ENCODE data around the gene SLC26A3.

SLC26A3 gene

DNA sequence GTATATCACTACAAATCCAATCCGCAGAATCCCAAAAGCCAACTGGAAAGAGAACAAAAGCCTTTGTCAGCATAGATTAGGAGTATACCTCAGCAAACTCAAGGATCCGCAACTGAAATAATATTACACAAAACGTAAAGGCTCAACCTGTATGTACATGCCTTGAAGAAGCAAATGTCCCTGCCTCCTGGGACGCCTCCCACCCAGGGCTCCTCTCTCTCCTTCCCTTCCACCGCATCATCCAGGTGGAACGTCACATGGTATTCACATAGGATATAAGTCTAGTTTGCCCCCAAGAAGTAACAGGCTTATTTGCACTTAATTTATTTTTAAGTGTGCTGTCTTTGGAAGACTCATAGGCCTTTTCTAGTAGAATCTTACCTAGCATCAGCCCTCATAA, 13.4 kb downstream of the SLC26A3 start:
- no peak overlapping the region for H3K27ac Mint-ChIP-seq
- no peaks in the 10 kb centered on the region for H3K27me3 Mint-ChIP-seq
- H3K4me3 Mint-ChIP-seq = no peak overlapping the region
- H3K9me3 Mint-ChIP-seq = no peaks in the 10 kb centered on the region
- DNase-seq = no peak
- H3K4me1 Mint-ChIP-seq (ENCODE audit: low read depth) = peaks cover 24% of the 10 kb centered on the region
- H3K36me3 Mint-ChIP-seq (ENCODE audit: low read depth) = no peaks in the 10 kb centered on the region

- no peaks in the 10 kb centered on the region for H3K27me3 Mint-ChIP-seq
- H3K9me3 Mint-ChIP-seq = no peaks in the 10 kb centered on the region
- no peak for DNase-seq
- H3K4me3 Mint-ChIP-seq = no peak overlapping the region
- H3K27ac Mint-ChIP-seq = no peak overlapping the region
- H3K36me3 Mint-ChIP-seq (ENCODE audit: low read depth) = no peaks in the 10 kb centered on the region
- H3K4me1 Mint-ChIP-seq (ENCODE audit: low read depth) = peaks cover 24% of the 10 kb centered on the region
Observed at GRCh38 chr7:107788662-107789061, 14.4 kb downstream of the SLC26A3 start.

GRCh38 chr7:107788216-107788615, 14.8 kb downstream of the SLC26A3 start:
- H3K4me3 Mint-ChIP-seq = no peak overlapping the region
- no peak for DNase-seq
- no peak overlapping the region for H3K27ac Mint-ChIP-seq
- no peaks in the 10 kb centered on the region for H3K27me3 Mint-ChIP-seq
- peaks cover 24% of the 10 kb centered on the region for H3K4me1 Mint-ChIP-seq (ENCODE audit: low read depth)
- no peaks in the 10 kb centered on the region for H3K9me3 Mint-ChIP-seq
- no peaks in the 10 kb centered on the region for H3K36me3 Mint-ChIP-seq (ENCODE audit: low read depth)

DNA sequence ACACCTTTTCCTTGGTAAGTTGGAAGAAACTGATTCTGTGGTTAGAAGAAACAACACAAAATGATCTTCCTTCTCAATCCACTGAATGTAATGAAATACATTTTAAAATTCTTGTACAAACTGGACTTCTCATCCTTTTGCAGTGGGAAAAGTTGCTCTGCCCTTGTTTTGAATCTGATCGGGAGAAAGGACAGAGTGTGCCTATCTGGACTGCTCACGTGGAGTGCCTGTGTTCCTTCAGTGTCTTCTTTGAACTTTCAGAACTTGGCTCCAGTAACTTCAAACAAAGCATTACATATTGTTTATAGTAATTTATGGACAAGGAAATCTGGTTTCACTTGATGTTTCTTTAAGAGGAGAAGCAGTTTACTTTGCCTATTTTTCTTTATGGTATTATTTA, 17.1 kb downstream of the SLC26A3 start:
- no peaks in the 10 kb centered on the region for H3K9me3 Mint-ChIP-seq
- DNase-seq = no peak
- no peak overlapping the region for H3K27ac Mint-ChIP-seq
- H3K4me1 Mint-ChIP-seq (ENCODE audit: low read depth) = peaks cover 24% of the 10 kb centered on the region
- no peaks in the 10 kb centered on the region for H3K27me3 Mint-ChIP-seq
- no peak overlapping the region for H3K4me3 Mint-ChIP-seq
- H3K36me3 Mint-ChIP-seq (ENCODE audit: low read depth) = no peaks in the 10 kb centered on the region

DNA sequence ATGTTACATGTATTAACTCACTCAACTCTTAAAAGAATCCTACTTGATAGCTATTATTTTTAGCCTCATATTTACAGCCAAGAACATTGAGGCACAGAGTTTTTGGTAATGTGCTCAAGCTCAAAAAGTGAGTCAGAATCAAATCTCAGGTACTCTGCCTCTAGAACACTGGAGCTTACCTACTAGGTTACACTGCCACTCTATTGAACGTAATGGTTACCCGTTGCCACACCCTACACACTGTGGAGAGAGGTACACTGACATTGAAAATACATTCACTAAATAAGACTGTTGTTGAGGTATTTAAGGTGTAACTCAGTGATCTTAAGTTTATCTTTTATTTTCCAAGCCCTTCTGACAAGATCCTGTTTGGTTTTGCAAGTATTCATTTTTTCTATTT, 17.9 kb downstream of the SLC26A3 start:
- no peaks in the 10 kb centered on the region for H3K27me3 Mint-ChIP-seq
- H3K4me3 Mint-ChIP-seq = no peak overlapping the region
- no peak for DNase-seq
- no peak overlapping the region for H3K27ac Mint-ChIP-seq
- peaks cover 24% of the 10 kb centered on the region for H3K4me1 Mint-ChIP-seq (ENCODE audit: low read depth)
- H3K36me3 Mint-ChIP-seq (ENCODE audit: low read depth) = no peaks in the 10 kb centered on the region
- no peaks in the 10 kb centered on the region for H3K9me3 Mint-ChIP-seq

GRCh38 chr7:107783648-107784047, 19.4 kb downstream of the SLC26A3 start:
- H3K9me3 Mint-ChIP-seq = no peaks in the 10 kb centered on the region
- H3K27me3 Mint-ChIP-seq = no peaks in the 10 kb centered on the region
- H3K4me3 Mint-ChIP-seq = no peak overlapping the region
- H3K4me1 Mint-ChIP-seq (ENCODE audit: low read depth) = peaks cover 24% of the 10 kb centered on the region
- no peak overlapping the region for H3K27ac Mint-ChIP-seq
- no peaks in the 10 kb centered on the region for H3K36me3 Mint-ChIP-seq (ENCODE audit: low read depth)
- no peak for DNase-seq

- no peaks in the 10 kb centered on the region for H3K27me3 Mint-ChIP-seq
- no peak for DNase-seq
- H3K36me3 Mint-ChIP-seq (ENCODE audit: low read depth) = no peaks in the 10 kb centered on the region
- no peak overlapping the region for H3K4me3 Mint-ChIP-seq
- no peak overlapping the region for H3K27ac Mint-ChIP-seq
- H3K4me1 Mint-ChIP-seq (ENCODE audit: low read depth) = peaks cover 20% of the 10 kb centered on the region
- no peaks in the 10 kb centered on the region for H3K9me3 Mint-ChIP-seq
Observed at GRCh38 chr7:107782374-107782773, 20.6 kb downstream of the SLC26A3 start.

DNA sequence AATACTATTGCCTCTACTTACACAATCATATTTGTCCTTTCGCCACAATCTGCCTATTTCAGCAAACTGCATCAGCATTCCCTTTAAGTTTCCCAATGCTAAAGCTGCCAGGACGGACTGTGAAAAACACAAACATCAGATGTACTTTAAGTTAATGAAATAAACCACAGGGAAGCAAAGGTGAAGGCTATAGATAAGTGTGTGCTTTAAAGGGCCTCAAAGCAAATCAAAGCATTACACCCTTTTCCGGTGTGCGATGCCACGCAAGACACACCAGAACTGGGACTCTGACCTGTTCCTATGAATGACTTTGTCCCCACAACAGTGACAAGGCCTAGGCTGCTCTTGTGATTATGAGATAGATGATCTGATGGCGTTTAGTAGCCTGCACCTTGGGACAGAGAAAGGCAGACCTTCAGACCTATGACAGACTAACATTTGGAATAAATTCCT, 23.4 kb downstream of the SLC26A3 start:
- Mint-ChIP-seq H3K9me3 (no peaks in the 10 kb centered on the region), H3K4me3 (no peak overlapping the region), H3K27me3 (no peaks in the 10 kb centered on the region), H3K4me1 (ENCODE audit: low read depth) (no peaks in the 10 kb centered on the region), H3K27ac (no peak overlapping the region), H3K36me3 (ENCODE audit: low read depth) (no peaks in the 10 kb centered on the region)
- no peak for DNase-seq

- DNase-seq = no peak
- no peaks in the 10 kb centered on the region for H3K27me3 Mint-ChIP-seq
- no peak overlapping the region for H3K27ac Mint-ChIP-seq
- H3K36me3 Mint-ChIP-seq (ENCODE audit: low read depth) = no peaks in the 10 kb centered on the region
- peaks cover under 1% of the 10 kb centered on the region for H3K4me1 Mint-ChIP-seq (ENCODE audit: low read depth)
- H3K9me3 Mint-ChIP-seq = no peaks in the 10 kb centered on the region
- H3K4me3 Mint-ChIP-seq = no peak overlapping the region
Observed at GRCh38 chr7:107778283-107778682, 24.7 kb downstream of the SLC26A3 start.

DNA sequence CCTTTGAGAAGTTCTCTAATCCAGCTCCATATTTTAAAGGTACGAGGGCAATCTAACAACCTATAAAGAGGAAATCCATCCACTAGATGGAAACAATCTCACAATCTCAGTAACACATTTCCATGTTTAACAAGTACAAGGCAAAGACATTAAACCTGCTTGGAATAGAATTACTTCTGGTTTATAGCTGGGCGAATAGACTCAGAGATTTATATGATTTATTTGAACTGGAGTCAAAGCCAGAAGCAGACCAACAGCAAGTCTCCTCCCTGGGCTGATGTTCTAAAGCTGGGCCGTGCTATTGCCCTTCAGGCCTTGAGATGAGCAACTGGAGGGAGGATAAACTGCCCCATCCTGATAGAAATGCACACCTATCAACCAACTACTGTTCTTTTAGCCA, 25.3 kb downstream of the SLC26A3 start:
- Mint-ChIP-seq H3K27me3 (no peaks in the 10 kb centered on the region), H3K36me3 (ENCODE audit: low read depth) (no peaks in the 10 kb centered on the region), H3K9me3 (no peaks in the 10 kb centered on the region), H3K27ac (no peak overlapping the region), H3K4me1 (ENCODE audit: low read depth) (peaks cover 3% of the 10 kb centered on the region), H3K4me3 (no peak overlapping the region)
- DNase-seq = no peak

DNA sequence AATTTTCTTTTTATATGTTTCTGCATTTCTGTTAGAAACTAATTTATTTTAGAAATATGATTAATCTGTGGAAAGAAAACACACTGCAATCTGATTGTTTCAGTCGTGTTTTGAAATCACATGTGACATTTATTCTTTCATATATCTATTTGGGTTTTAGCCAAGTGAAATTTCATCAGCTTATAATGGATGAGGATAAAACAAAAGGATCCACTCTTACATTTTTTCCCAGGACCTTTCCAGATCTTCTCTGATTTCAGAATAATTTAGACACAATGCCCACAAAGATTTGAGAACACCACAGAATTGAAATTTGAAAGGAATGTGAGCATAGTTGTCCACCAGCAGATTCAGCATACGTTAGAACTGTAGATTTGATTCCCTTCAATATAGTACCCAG, 30.0 kb downstream of the SLC26A3 start:
- H3K9me3 Mint-ChIP-seq = no peaks in the 10 kb centered on the region
- H3K27me3 Mint-ChIP-seq = no peaks in the 10 kb centered on the region
- no peak overlapping the region for H3K4me3 Mint-ChIP-seq
- H3K4me1 Mint-ChIP-seq (ENCODE audit: low read depth) = peaks cover 13% of the 10 kb centered on the region
- no peaks in the 10 kb centered on the region for H3K36me3 Mint-ChIP-seq (ENCODE audit: low read depth)
- DNase-seq = no peak
- H3K27ac Mint-ChIP-seq = no peak overlapping the region

DNA sequence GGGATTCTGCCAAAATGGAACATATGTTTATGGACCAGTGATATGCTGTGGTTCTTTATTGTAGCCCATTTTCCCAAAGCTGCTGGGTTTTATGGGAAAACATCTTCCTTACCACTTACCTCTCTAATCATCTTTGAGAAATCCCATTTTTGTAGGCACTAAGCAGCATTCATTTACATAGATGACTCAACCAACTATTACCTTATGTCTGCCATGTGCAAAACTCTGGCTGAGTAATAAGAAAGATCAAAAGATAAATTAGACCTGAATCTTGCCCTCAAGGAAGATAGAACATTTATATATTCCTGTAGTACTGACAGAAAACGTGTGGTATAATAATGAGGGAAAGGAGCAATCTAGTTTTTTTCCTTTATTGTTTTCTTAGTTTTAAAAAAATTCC, 34.8 kb downstream of the SLC26A3 start:
- no peak for DNase-seq
- no peaks in the 10 kb centered on the region for H3K9me3 Mint-ChIP-seq
- no peak overlapping the region for H3K4me3 Mint-ChIP-seq
- H3K36me3 Mint-ChIP-seq (ENCODE audit: low read depth) = peaks cover 4% of the 10 kb centered on the region
- no peaks in the 10 kb centered on the region for H3K27me3 Mint-ChIP-seq
- peaks cover 29% of the 10 kb centered on the region for H3K4me1 Mint-ChIP-seq (ENCODE audit: low read depth)
- H3K27ac Mint-ChIP-seq = no peak overlapping the region

GRCh38 chr7:107767391-107767790, 35.6 kb downstream of the SLC26A3 start:
- no peak for DNase-seq
- H3K27ac Mint-ChIP-seq = no peak overlapping the region
- H3K27me3 Mint-ChIP-seq = no peaks in the 10 kb centered on the region
- H3K9me3 Mint-ChIP-seq = no peaks in the 10 kb centered on the region
- peaks cover 4% of the 10 kb centered on the region for H3K36me3 Mint-ChIP-seq (ENCODE audit: low read depth)
- no peak overlapping the region for H3K4me3 Mint-ChIP-seq
- peaks cover 25% of the 10 kb centered on the region for H3K4me1 Mint-ChIP-seq (ENCODE audit: low read depth)

DNA sequence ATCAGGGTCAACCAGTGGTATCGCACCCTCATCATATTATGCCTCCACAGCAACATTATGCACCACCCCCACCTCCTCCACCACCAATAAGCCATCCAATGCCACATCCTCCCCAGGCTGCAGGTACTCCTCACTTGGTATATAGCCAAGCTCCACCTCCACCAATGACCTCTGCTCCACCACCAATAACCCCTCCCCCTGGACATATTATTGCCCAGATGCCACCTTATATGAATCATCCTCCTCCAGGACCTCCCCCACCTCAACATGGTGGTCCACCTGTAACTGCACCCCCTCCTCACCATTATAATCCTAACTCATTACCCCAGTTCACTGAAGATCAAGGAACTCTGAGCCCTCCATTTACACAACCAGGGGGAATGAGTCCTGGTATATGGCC, 44.4 kb downstream of the SLC26A3 start:
- DNase-seq = no peak
- Mint-ChIP-seq H3K36me3 (ENCODE audit: low read depth) (peaks cover 75% of the 10 kb centered on the region), H3K9me3 (no peaks in the 10 kb centered on the region), H3K4me1 (ENCODE audit: low read depth) (peaks cover 5% of the 10 kb centered on the region), H3K27ac (no peak overlapping the region), H3K4me3 (no peak overlapping the region), H3K27me3 (no peaks in the 10 kb centered on the region)

GRCh38 chr7:107754642-107755041, 48.4 kb downstream of the SLC26A3 start:
- H3K27me3 Mint-ChIP-seq = no peaks in the 10 kb centered on the region
- H3K9me3 Mint-ChIP-seq = no peaks in the 10 kb centered on the region
- peak overlapping the region; percentile 72 for H3K27ac Mint-ChIP-seq
- H3K36me3 Mint-ChIP-seq (ENCODE audit: low read depth) = peaks cover 87% of the 10 kb centered on the region
- no peak overlapping the region for H3K4me3 Mint-ChIP-seq
- DNase-seq = no peak
- H3K4me1 Mint-ChIP-seq (ENCODE audit: low read depth) = peaks cover 22% of the 10 kb centered on the region

GRCh38 chr7:107751113-107751512, 51.9 kb downstream of the SLC26A3 start:
- Mint-ChIP-seq H3K9me3 (no peaks in the 10 kb centered on the region), H3K4me3 (no peak overlapping the region), H3K27ac (no peak overlapping the region), H3K36me3 (ENCODE audit: low read depth) (peaks cover 84% of the 10 kb centered on the region), H3K4me1 (ENCODE audit: low read depth) (peaks cover 46% of the 10 kb centered on the region), H3K27me3 (no peaks in the 10 kb centered on the region)
- DNase-seq = no peak
